NCI-H1092 (cell line): ENCODE measurements around the gene TSPEAR.
"Not testable (repeated sequence)": the region's sequence is repeated elsewhere in the genome, so short reads cannot be mapped to it uniquely, and the experiment has no call there.

Source experiments
- DNase-seq: peaks from one replicate; lab custom pipeline; 2025; lab: John Stamatoyannopoulos, UW

TSPEAR gene

DNA sequence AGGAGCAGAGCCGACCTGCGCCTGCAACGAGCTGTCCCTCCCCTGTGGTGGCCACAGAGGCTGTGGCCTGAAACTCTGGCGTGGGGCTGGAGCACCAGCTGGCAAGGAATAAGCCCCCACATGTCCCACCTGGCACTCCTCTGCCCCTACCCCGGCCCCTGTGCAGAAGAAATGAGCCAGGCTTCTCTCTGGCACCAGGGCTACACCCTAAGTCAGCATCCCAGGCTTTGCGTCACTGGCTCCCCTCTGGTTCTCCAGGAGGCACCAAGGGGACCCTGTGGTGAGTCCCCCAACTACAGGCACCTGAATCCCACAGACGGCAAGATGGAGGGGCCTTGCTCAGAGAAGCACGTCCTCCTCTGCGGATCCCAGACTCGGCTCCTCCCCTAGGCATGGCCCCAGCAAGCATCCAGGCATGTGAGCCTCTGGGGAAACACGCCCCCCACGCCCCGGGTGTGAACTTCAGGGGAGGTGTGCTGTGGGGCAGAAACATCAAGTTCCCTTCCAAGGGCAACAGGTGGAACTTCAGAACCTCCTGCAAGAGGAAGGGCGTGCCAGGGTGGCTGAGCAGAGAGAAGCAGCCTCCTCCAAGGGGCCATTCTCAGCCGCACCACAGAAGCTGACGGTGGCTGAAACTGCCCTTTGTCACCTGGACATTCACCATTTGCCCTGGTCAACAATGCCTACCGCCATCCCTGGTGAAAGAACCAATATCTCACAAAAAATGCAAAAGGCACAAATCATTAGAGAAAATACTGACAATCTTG lies 108.1 kb downstream of the TSPEAR start:
- DNase-seq = no peak

DNA sequence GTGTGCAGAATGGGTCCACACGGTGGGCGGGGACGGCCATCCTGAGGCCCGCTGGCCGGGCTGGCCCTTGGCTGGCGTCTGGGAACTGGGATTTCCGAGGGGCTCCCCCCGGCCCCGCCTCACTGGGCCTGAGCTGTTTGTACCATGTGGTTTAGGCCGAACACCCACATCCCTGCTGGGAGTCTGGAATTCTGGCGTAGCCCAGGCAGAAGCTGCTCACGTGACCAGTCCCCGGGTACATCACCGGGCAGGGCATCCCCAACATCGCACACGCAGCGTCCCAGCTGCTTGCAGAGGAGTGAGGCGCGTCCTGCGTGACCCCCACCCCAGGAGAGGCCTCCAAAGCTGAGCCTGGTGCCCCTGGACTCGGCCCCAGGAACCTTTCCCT lies 108.9 kb downstream of the TSPEAR start:
- DNase-seq = no peak

DNA sequence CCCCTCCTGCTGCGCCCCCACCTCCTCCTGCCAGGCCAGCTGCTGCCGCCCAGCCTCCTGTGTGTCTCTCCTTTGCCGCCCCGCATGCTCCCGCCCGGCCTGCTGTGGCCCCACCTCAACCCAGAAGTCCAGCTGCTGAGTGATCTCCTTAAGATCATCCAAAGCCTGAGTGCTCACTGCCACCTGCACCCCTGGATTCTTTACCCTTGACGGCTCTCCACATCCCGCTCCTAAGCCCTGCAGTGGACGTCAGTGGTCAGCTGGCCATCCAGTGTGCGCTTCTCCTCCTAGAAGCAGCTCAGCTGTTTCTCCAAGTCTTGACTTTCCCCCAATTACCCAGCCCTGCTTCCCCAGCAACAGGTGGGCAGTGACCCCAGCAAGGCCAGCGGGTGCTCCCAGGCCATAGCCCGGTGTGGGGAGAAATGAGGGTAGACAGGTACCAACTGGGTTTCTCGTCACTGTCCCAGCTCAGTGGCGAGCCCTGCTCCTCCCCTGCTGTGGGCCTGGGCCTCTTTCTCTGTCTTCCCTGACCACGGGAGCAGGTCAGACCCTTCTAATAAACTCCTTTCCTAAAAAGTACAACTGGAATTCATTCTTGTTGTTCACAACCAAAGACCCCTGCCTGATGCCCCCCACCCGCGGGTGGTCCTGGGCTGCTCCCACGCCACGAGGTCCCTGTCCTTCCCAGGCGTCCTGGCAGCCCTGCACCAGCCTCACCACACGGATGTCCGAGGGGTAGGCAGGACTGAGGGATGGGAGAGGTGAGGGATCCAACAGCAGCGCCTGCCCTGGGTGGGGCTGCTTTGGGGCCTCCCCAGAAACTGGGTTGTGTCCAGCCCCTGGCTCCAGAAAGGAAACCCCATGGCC lies 109.5 kb downstream of the TSPEAR start:
- DNase-seq = no peak

DNA sequence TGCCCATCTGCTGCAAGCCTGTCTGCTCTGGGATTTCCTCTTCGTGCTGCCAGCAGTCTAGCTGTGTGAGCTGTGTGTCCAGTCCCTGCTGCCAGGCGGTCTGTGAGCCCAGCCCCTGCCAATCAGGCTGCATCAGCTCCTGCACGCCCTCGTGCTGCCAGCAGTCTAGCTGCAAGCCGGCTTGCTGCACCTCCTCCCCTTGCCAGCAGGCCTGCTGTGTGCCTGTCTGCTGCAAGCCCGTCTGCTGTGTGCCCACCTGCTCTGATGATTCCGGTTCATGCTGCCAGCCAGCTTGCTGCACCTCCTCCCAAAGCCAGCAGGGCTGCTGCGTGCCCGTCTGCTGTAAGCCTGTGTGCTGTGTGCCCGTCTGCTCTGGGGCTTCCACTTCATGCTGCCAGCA lies 110.3 kb downstream of the TSPEAR start:
- not testable (repeated sequence) for DNase-seq

DNA sequence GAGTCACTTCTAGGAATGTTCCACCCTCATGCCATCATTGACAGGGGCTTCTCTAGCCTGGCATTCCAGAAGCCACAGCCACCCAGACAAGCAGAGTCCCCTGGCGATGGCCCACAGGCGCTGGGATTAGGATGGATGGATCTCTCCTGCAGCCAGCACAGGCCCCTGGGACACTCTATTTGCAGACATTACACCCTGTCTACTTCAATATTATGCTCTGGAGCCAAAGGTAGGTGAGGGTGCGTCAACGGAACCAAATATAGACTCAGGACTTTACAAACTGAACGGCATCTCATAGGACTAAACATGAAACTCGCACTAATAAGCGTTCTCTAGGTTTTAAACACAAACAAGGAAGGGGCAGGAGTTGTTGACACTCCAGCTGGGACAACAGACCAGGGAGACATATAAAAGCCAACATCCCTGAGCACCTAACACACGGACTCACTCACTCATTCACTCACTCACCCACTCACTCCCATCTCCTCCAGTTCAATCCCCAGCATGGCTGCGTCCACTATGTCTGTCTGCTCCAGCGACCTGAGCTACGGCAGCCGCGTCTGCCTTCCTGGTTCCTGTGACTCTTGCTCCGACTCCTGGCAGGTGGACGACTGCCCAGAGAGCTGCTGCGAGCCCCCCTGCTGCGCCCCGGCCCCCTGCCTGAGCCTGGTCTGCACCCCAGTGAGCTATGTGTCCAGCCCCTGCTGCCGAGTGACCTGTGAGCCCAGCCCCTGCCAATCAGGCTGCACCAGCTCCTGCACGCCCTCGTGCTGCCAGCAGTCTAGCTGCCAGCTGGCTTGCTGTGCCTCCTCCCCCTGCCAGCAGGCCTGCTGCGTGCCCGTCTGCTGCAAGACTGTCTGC lies 111.0 kb downstream of the TSPEAR start, which contains the start of gene KRTAP10-7:
Gene KRTAP10-7 (plus strand): TSS at position 480 of the 861 bp plus-strand sequence. CDS start 25 bp downstream, at position 505.
- not testable (repeated sequence) for DNase-seq

- DNase-seq = no peak
Observed at GRCh38 chr21:44599264-44600029, 111.9 kb downstream of the TSPEAR start.

DNA sequence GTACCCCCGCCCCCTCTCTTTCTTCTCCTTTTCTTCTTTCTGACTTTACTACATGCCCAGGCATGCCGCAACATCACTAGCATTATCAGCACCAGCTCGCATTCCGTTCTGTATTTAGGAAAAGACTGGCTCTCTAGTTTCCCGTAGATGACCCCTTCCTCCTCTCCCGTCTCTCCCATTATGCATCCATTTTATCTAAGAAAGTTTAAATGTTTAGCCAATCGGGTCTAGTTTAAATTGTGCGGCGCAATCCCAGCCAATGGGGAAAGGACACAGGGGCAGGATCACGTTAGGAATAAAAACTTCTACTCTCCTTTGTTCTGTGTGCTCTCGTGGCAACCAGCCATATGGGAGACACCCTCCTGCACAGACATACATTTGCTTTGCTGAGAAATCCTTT lies 113.3 kb downstream of the TSPEAR start:
- no peak for DNase-seq

DNA sequence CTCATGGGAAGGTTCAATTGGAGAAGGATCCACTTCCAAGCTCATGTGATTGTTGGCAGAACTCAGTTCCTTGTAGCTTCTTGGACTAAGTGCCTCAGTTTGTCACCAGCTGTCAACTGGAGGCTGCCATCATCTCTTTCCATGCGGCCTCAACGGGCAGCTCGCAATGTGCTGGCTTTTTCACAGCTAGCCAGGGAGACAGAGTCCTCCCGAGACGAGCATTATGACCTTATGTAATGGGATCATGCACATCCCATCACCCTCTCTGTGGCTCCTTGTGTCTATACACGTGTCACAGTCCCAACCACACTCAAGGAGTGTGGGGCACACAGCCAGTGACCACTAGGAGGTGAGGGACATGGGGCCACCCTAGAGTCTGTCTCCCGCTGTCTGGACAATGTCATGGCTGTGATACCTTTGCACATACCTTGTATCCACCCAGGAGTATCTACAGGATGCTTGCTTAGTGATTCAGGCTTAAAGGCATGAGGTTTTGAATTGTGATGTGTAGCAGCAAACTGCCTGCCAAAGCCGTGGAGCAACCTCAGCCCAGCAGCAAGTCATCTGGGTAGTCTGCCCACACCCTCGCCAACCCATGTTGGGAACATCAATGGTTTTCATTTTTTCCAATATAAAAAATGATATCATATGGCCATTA lies 115.2 kb downstream of the TSPEAR start:
- no peak for DNase-seq

GRCh38 chr21:44595524-44595923 lies 115.8 kb downstream of the TSPEAR start:
- DNase-seq = no peak

- no peak for DNase-seq
Observed at GRCh38 chr21:44594406-44594916, 116.9 kb downstream of the TSPEAR start.

- DNase-seq = no peak
Observed at GRCh38 chr21:44593598-44594405, 117.6 kb downstream of the TSPEAR start.

GRCh38 chr21:44592446-44593311 lies 118.7 kb downstream of the TSPEAR start, which contains the start of gene KRTAP10-6:
Gene KRTAP10-6 (minus strand): TSS chr21:44592505. CDS start chr21:44592484, 21 bp downstream.
- DNase-seq = no peak

DNA sequence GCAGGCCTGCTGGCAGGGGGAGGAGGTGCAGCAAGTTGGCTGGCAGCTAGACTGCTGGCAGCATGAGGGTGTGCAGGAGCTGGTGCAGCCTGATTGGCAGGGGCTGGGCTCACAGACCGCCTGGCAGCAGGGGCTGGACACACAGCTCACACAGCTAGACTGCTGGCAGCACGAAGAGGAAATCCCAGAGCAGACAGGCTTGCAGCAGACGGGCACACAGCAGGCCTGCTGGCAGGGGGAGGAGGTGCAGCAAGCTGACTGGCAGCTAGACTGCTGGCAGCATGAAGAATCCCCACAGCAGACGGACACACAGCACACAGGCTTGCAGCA lies 119.6 kb downstream of the TSPEAR start:
- DNase-seq = not testable (repeated sequence)

GRCh38 chr21:44590897-44591800 lies 120.2 kb downstream of the TSPEAR start:
- not testable (repeated sequence) for DNase-seq

DNA sequence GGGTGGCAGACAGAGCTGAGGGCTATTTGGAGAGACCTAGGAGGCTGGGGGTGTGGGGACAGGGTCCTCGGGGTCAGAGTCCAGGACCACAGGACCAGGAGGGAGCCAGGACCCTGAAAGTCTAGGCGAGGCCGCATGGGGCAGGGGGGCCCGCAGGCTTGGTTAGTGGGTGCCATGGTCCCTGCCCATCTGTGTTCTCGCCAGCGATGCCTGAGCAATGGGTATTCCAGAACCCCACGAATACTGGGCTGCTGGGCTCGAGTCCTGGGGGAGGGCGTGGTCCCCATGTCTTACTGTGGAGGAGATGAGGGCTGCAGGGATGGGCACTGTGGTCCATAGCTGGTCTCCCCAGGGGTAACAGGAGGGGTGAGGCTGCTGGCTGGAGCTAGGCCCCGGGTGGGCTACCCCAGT lies 121.1 kb downstream of the TSPEAR start:
- no peak for DNase-seq

- no peak for DNase-seq
Observed at GRCh38 chr21:44589586-44590305, 121.6 kb downstream of the TSPEAR start.

DNA sequence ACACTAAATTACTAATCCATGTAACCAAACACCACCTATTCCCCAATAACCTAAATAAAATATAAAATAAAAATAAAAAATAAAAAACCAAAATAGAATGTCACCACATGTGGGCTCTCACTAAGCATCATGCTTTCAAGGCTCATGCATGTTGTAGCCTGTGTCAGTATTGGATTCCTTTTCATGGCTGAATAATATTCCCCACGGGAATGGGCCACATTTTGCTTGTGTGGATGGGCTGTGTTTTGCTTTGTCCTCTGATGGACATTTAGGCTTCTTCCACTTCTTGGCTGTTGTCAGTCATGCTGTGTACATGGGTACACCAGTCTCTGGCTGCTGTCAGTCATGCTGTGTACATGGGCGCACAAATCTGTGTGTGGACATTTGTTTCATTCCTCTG lies 122.3 kb downstream of the TSPEAR start:
- DNase-seq = no peak
